ENCODE data around the gene TMEM263. TPM values are rescaled to one million over a fixed set of nuclear protein-coding genes. Genes with fewer than 3 reads are reported as not detected.

The TMEM263 gene
- total RNA-seq, 1 donor, result 194 TPM

GRCh38 chr12:106975993-106976658 is 20.4 kb downstream of the TMEM263 start:
- peak; percentile 63 for DNase-seq (ENCODE audit: low read depth)
- no peak overlapping the region for H3K4me3 ChIP-seq (ENCODE audit: low read depth, low read length)
- TF ChIP-seq, protein P1, sequence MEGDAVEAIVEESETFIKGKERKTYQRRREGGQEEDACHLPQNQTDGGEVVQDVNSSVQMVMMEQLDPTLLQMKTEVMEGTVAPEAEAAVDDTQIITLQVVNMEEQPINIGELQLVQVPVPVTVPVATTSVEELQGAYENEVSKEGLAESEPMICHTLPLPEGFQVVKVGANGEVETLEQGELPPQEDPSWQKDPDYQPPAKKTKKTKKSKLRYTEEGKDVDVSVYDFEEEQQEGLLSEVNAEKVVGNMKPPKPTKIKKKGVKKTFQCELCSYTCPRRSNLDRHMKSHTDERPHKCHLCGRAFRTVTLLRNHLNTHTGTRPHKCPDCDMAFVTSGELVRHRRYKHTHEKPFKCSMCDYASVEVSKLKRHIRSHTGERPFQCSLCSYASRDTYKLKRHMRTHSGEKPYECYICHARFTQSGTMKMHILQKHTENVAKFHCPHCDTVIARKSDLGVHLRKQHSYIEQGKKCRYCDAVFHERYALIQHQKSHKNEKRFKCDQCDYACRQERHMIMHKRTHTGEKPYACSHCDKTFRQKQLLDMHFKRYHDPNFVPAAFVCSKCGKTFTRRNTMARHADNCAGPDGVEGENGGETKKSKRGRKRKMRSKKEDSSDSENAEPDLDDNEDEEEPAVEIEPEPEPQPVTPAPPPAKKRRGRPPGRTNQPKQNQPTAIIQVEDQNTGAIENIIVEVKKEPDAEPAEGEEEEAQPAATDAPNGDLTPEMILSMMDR (IDR thresholded peaks at IDR 0.05; ENCODE audit: insufficient read depth, low read depth, low read length), result no peak

- H3K4me3 ChIP-seq (ENCODE audit: low read depth, low read length), result no peak overlapping the region
- DNase-seq (ENCODE audit: low read depth), result no peak
- TF ChIP-seq, protein P1 (IDR thresholded peaks at IDR 0.05; ENCODE audit: insufficient read depth, low read depth, low read length), result no peak
Observed at GRCh38 chr12:106976668-106977067, 21.0 kb downstream of the TMEM263 start.

DNA sequence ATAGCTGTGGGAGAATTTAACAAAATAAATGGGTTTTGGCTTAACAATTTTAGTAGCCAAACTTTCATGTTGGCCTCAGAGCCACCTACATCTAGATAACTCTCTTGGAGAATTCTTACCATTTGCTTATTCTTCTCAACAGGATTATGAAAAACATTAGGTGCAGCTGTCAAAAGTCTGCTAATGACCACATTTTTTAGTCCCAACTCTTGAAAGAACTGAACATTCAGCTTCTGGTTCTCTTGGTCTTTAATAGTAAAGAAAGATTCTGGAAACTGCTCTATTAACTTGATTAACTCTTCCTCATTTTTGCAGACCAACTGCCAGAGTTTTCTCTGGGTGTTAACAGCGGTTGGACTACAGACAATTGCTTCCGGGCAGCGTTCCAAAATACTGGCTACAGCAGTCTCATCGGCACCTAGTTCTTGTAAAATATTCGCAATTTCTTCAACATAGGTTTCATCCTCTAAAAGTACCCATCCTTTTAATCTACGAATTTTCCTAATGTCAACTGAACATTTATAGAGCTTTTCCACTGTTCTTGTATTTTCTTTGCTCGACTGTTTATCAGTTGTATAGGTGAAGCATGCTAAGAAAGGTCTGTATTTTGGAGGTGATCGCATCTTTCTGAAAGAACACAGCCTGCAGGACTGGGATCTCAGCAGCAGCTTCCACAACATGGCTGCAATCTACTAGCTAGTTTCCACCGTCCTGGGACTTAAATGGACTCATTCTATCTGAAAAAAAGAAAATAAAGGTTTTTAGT is 22.5 kb downstream of the TMEM263 start:
- TF ChIP-seq, protein P1 (IDR thresholded peaks at IDR 0.05; ENCODE audit: insufficient read depth, low read depth, low read length), result no peak
- no peak overlapping the region for H3K4me3 ChIP-seq (ENCODE audit: low read depth, low read length)
- peak; percentile 54 for DNase-seq (ENCODE audit: low read depth)

DNA sequence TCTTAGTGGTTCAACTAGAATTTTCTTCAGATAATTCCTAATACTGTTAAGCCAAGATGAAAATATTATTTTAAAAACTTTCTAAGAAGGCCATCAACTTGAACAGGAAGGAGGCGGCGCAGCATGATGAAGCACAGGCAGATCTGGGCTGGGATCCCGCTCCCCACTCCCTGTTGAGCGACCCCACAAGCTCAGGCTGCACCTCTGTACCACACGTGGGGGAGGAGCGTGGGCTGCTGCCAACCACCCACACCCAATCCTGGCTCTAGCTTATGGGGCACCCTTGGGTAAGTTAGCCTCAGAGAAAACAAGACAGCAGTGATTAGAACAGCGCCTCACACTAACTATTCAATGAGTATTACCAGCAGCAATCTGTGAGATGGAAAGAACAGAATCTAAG is 25.2 kb downstream of the TMEM263 start:
- no peak overlapping the region for H3K4me3 ChIP-seq (ENCODE audit: low read depth, low read length)
- TF ChIP-seq, protein P1 (IDR thresholded peaks at IDR 0.05; ENCODE audit: insufficient read depth, low read depth, low read length), result no peak
- no peak for DNase-seq (ENCODE audit: low read depth)

GRCh38 chr12:106981788-106982187 is 26.1 kb downstream of the TMEM263 start:
- TF ChIP-seq, protein P1 (IDR thresholded peaks at IDR 0.05; ENCODE audit: insufficient read depth, low read depth, low read length), result no peak
- DNase-seq (ENCODE audit: low read depth), result peak; percentile 36
- H3K4me3 ChIP-seq (ENCODE audit: low read depth, low read length), result no peak overlapping the region

- no peak overlapping the region for H3K4me3 ChIP-seq (ENCODE audit: low read depth, low read length)
- no peak for DNase-seq (ENCODE audit: low read depth)
- TF ChIP-seq, protein P1 (IDR thresholded peaks at IDR 0.05; ENCODE audit: insufficient read depth, low read depth, low read length), result no peak
Observed at GRCh38 chr12:106982229-106982628, 26.5 kb downstream of the TMEM263 start.
